SU-DHL-6 (cell line): ENCODE measurements around the gene MED23.

Experiments
- H2AFZ ChIP-seq: fragments of 200-600 bp; sonication (generic); 2 replicates; pipeline ENCODE4 v1.6.1; 2014; ENCODE audit warnings: low read depth, mild to moderate bottlenecking, moderate library complexity, mixed read lengths, antibody characterized with exemption, low read length; ENCODE audit not compliant: severe bottlenecking
- H3F3A ChIP-seq: fragments of 200-600 bp; shearing (Covaris generic); 2 replicates; pipeline ENCODE4 v1.6.0; 2016; ENCODE audit warnings: antibody characterized with exemption, mild to moderate bottlenecking; ENCODE audit not compliant: insufficient read depth
- H3K27ac ChIP-seq: fragments of 200-600 bp; sonication (generic); 2 replicates; pipeline ENCODE4 v1.5.1; 2016; ENCODE audit warnings: low read depth, mild to moderate bottlenecking, low read length, moderate library complexity, mixed read lengths
- H3K27me3 ChIP-seq: fragments of 200-600 bp; sonication (generic), shearing (Covaris generic); 2 replicates; pipeline ENCODE4 v1.6.0; 2014; ENCODE audit warnings: mild to moderate bottlenecking, low read length
- H3K36me3 ChIP-seq: fragments of 200-600 bp; sonication (generic); 2 replicates; pipeline ENCODE4 v1.6.1; 2014; ENCODE audit warnings: mild to moderate bottlenecking, low read length, mixed read lengths
- H3K4me2 ChIP-seq: fragments of 300-600, 200-600 bp; shearing (Covaris generic), sonication (generic); 2 replicates; pipeline ENCODE4 v1.6.0; 2014; ENCODE audit warnings: low read length, low read depth, mild to moderate bottlenecking; ENCODE audit not compliant: poor library complexity, severe bottlenecking
- H3K4me3 ChIP-seq: fragments of 200-600 bp; sonication (generic); 2 replicates; pipeline ENCODE4 v1.5.1; 2014; ENCODE audit warnings: antibody characterized with exemption, low read length, mild to moderate bottlenecking, mixed read lengths; ENCODE audit not compliant: insufficient read depth, poor library complexity, severe bottlenecking
- H3K79me2 ChIP-seq: fragments of 200-600 bp; sonication (generic); 2 replicates; pipeline ENCODE4 v1.6.1; 2014; ENCODE audit warnings: mild to moderate bottlenecking, low read length, moderate library complexity; ENCODE audit not compliant: insufficient read depth
- H3K9ac ChIP-seq: fragments of 200-600 bp; sonication (generic); 2 replicates; pipeline ENCODE4 v1.7.0; 2014; ENCODE audit warnings: mild to moderate bottlenecking, low read length
- H3K9me2 ChIP-seq: fragments of 200-600 bp; sonication (generic); replicated peaks from 2 replicates; pipeline ENCODE4 v1.6.1; 2014; ENCODE audit warnings: low read length; ENCODE audit not compliant: insufficient read depth
- H3K9me3 ChIP-seq: fragments of 200-600 bp; sonication (generic); 2 replicates; pipeline ENCODE4 v1.6.1; 2014; ENCODE audit warnings: low read length, mixed read lengths; ENCODE audit not compliant: insufficient read depth
- H4K20me1 ChIP-seq: fragments of 200-600 bp; sonication (generic); 2 replicates; pipeline ENCODE4 v1.6.1; 2014; ENCODE audit warnings: low read depth, mild to moderate bottlenecking, antibody characterized with exemption, low read length, moderate library complexity, mixed read lengths
- CTCF ChIP-seq: fragments of 200-600 bp; sonication (generic); IDR thresholded peaks from one replicate; pipeline ENCODE4 v1.5.1; 2017; ENCODE audit warnings: antibody characterized with exemption, mild to moderate bottlenecking, low read length, moderate library complexity; ENCODE audit not compliant: insufficient read depth, poor library complexity, severe bottlenecking
- EZH2phosphoT487 ChIP-seq: fragments of 200-600 bp; sonication (generic), shearing (Covaris generic); conservative IDR thresholded peaks from 2 replicates; pipeline ENCODE4 v1.6.1; 2018; ENCODE audit warnings: mild to moderate bottlenecking, antibody characterized with exemption, low read length, moderate library complexity, mixed read lengths

The MED23 gene

GRCh38 chr6:131524695-131525336, 103.2 kb downstream of the MED23 start:
- Histone ChIP-seq H3K27me3 (no peaks in the 10 kb centered on the region), H3K9ac (no peak overlapping the region), H3F3A (no peaks in the 10 kb centered on the region), H3K36me3 (no peaks in the 10 kb centered on the region), H4K20me1 (no peaks in the 10 kb centered on the region), H3K9me3 (no peaks in the 10 kb centered on the region), H3K79me2 (no peaks in the 10 kb centered on the region), H2AFZ (no peak overlapping the region), H3K9me2 (no peaks in the 10 kb centered on the region), H3K4me2 (no peak overlapping the region), H3K4me3 (no peak overlapping the region), H3K27ac (no peak overlapping the region)
- TF ChIP-seq CTCF (no peak), EZH2phosphoT487 (no peak)

- H3K4me2 ChIP-seq, result no peak overlapping the region
- H2AFZ ChIP-seq, result no peak overlapping the region
- no peak overlapping the region for H3K9ac ChIP-seq
- H3K9me3 ChIP-seq, result no peaks in the 10 kb centered on the region
- TF ChIP-seq CTCF, result no peak
- no peak for TF ChIP-seq EZH2phosphoT487
- no peaks in the 10 kb centered on the region for H3K79me2 ChIP-seq
- no peaks in the 10 kb centered on the region for H4K20me1 ChIP-seq
- H3K36me3 ChIP-seq, result no peaks in the 10 kb centered on the region
- H3F3A ChIP-seq, result no peaks in the 10 kb centered on the region
- H3K4me3 ChIP-seq, result no peak overlapping the region
- H3K27ac ChIP-seq, result no peak overlapping the region
- no peaks in the 10 kb centered on the region for H3K9me2 ChIP-seq
- no peaks in the 10 kb centered on the region for H3K27me3 ChIP-seq
Measured at GRCh38 chr6:131523988-131524673, 103.9 kb downstream of the MED23 start.
